Caco-2 (cell line): ENCODE data around the gene BRIP1. TPM values are rescaled to one million over a fixed set of nuclear protein-coding genes. Genes with fewer than 3 reads are reported as not detected.

Source experiments
- BruUV-seq: library from RNA; stranded (reverse); fragments of 400-500 nt; replicated peaks from 2 replicates; lab custom pipeline; 2021; lab: Mats Ljungman, UMichigan
- CTCF ChIA-PET: fragments of 300-600 bp; sonication (Branson Sonifier 250); formaldehyde crosslinking; loops from one replicate; lab custom pipeline; 2022; ENCODE audit warnings: antibody characterized with exemption; lab: Charles Lee
- POLR2A ChIA-PET: fragments of 300-600 bp; sonication (Branson Sonifier 250); formaldehyde crosslinking; loops from one replicate; lab custom pipeline; 2022; ENCODE audit warnings: antibody characterized with exemption; lab: Charles Lee
- DNase-seq, 2 experiments: peaks; one replicate each; pipeline versions ENCODE4 v3.0.0 to v3.0.0-alpha.2; 2020 to 2022
- H3K27me3 ChIP-seq: replicated peaks from 2 replicates; pipeline ENCODE4 v1.6.0; 2011; ENCODE audit warnings: low read length; ENCODE audit not compliant: control insufficient read depth, insufficient read depth
- H3K36me3 ChIP-seq: 2 replicates; pipeline ENCODE4 v1.5.1; 2011; ENCODE audit warnings: low read length; ENCODE audit not compliant: control insufficient read depth, insufficient read depth
- H3K4me1 ChIP-seq: fragments of 250-450 bp; sonication (Bioruptor Pico); 2 replicates; pipeline ENCODE4 v1.5.1; 2020; ENCODE audit warnings: mild to moderate bottlenecking
- H3K4me3 ChIP-seq: 2 replicates; pipeline ENCODE4 v1.5.1; 2011; ENCODE audit warnings: low read depth, mild to moderate bottlenecking, control low read depth, low read length
- H3K9me3 ChIP-seq: fragments of 250-450 bp; sonication (Bioruptor Pico); 2 replicates; pipeline ENCODE4 v1.5.1; 2020; ENCODE audit warnings: mild to moderate bottlenecking, moderate library complexity
- H3K27ac Mint-ChIP-seq: one replicate; pipeline ENCODE4 v1.8.0; 2022; ENCODE audit warnings: mixed read lengths; ENCODE audit not compliant: unreplicated experiment
- H3K27me3 Mint-ChIP-seq: one replicate; pipeline ENCODE4 v1.8.0; 2022; ENCODE audit warnings: mixed read lengths; ENCODE audit not compliant: insufficient read depth, unreplicated experiment
- H3K36me3 Mint-ChIP-seq: one replicate; pipeline ENCODE4 v1.8.0; 2022; ENCODE audit warnings: mild to moderate bottlenecking, mixed read lengths; ENCODE audit not compliant: insufficient read depth, unreplicated experiment
- H3K4me1 Mint-ChIP-seq: one replicate; pipeline ENCODE4 v1.8.0; 2022; ENCODE audit warnings: low read depth, mixed read lengths; ENCODE audit not compliant: unreplicated experiment
- H3K4me3 Mint-ChIP-seq: one replicate; pipeline ENCODE4 v1.8.0; 2022; ENCODE audit warnings: mild to moderate bottlenecking, moderate library complexity, mixed read lengths; ENCODE audit not compliant: unreplicated experiment
- H3K9me3 Mint-ChIP-seq: one replicate; pipeline ENCODE4 v1.8.0; 2022; ENCODE audit warnings: mixed read lengths; ENCODE audit not compliant: unreplicated experiment
- CTCF ChIP-seq, 2 experiments: fragments of 200-600 bp in 1 of 2; IDR thresholded peaks; 1 replicate in 1 of 2; 2 replicates in 1 of 2; pipeline versions ENCODE4 v1.5.1 to v1.8.0; 2011 to 2022; ENCODE audit warnings: antibody characterized with exemption in 1 of 2, control low read depth in 1 of 2, inconsistent platforms in 1 of 2, low read depth in 1 of 2, low read length in 1 of 2, mild to moderate bottlenecking in 1 of 2, moderate library complexity in 1 of 2; ENCODE audit not compliant: insufficient read depth in 1 of 2, severe bottlenecking in 1 of 2, unreplicated experiment in 1 of 2
- intact Hi-C: fragments of 100-400 bp; cut with micrococcal nuclease; formaldehyde crosslinking; loops from one replicate; pipeline ENCODE4 v1.10.0; 2022; ENCODE audit not compliant: unreplicated experiment
- total RNA-seq: library from RNA; stranded (reverse); gene quantifications from 2 replicates; pipeline ENCODE4 v1.2.3, GENCODE V29; 2022

Gene BRIP1
- total RNA-seq, 1 experiment from 2014 or later: 18.3 TPM

GRCh38 chr17:61684818-61685217 is 178.5 kb downstream of the BRIP1 start:
- no peaks in the 10 kb centered on the region for H3K9me3 ChIP-seq
- no peaks in the 10 kb centered on the region for H3K27me3 ChIP-seq
- Mint-ChIP-seq H3K36me3 (peaks cover 21% of the 10 kb centered on the region), H3K9me3 (no peaks in the 10 kb centered on the region), H3K27me3 (no peaks in the 10 kb centered on the region), H3K4me3 (no peak overlapping the region), H3K4me1 (no peaks in the 10 kb centered on the region), H3K27ac (no peak overlapping the region)
- no peak for TF ChIP-seq CTCF (IDR thresholded peaks at IDR 0.05; ENCODE audit: insufficient read depth in 1 of 2, low read depth in 1 of 2, low read length in 1 of 2, severe bottlenecking in 1 of 2, unreplicated experiment in 1 of 2)
- no peak for DNase-seq
- no TSS peak for BruUV-seq
- no peaks in the 10 kb centered on the region for H3K4me1 ChIP-seq
- intact Hi-C loops: no loop called here
- CTCF ChIA-PET: no interaction called here
- H3K4me3 ChIP-seq: no peak overlapping the region
- POLR2A ChIA-PET: no interaction called here
- no peaks in the 10 kb centered on the region for H3K36me3 ChIP-seq

- Mint-ChIP-seq H3K27me3 (no peaks in the 10 kb centered on the region), H3K36me3 (peaks cover 18% of the 10 kb centered on the region), H3K27ac (no peak overlapping the region), H3K4me1 (no peaks in the 10 kb centered on the region), H3K9me3 (no peaks in the 10 kb centered on the region), H3K4me3 (no peak overlapping the region)
- DNase-seq: no peak
- Histone ChIP-seq H3K4me1 (no peaks in the 10 kb centered on the region), H3K9me3 (no peaks in the 10 kb centered on the region), H3K27me3 (no peaks in the 10 kb centered on the region), H3K36me3 (no peaks in the 10 kb centered on the region), H3K4me3 (no peak overlapping the region)
- intact Hi-C loops: no loop called here
- ChIA-PET POLR2A (no interaction called here), CTCF (no interaction called here)
- no peak for TF ChIP-seq CTCF (IDR thresholded peaks at IDR 0.05; ENCODE audit: insufficient read depth in 1 of 2, low read depth in 1 of 2, low read length in 1 of 2, severe bottlenecking in 1 of 2, unreplicated experiment in 1 of 2)
- no TSS peak for BruUV-seq
Observed at GRCh38 chr17:61684172-61684571, 179.2 kb downstream of the BRIP1 start.

GRCh38 chr17:61683466-61683865 is 179.9 kb downstream of the BRIP1 start:
- POLR2A ChIA-PET: no interaction called here
- no TSS peak for BruUV-seq
- H3K4me3 Mint-ChIP-seq: no peak overlapping the region
- TF ChIP-seq CTCF (IDR thresholded peaks at IDR 0.05; ENCODE audit: insufficient read depth in 1 of 2, low read depth in 1 of 2, low read length in 1 of 2, severe bottlenecking in 1 of 2, unreplicated experiment in 1 of 2): no peak
- no peaks in the 10 kb centered on the region for H3K27me3 Mint-ChIP-seq
- no peaks in the 10 kb centered on the region for H3K36me3 ChIP-seq
- no peaks in the 10 kb centered on the region for H3K27me3 ChIP-seq
- no peaks in the 10 kb centered on the region for H3K9me3 Mint-ChIP-seq
- no peak overlapping the region for H3K4me3 ChIP-seq
- CTCF ChIA-PET: no interaction called here
- H3K4me1 ChIP-seq: no peaks in the 10 kb centered on the region
- H3K36me3 Mint-ChIP-seq: peaks cover 11% of the 10 kb centered on the region
- no peaks in the 10 kb centered on the region for H3K4me1 Mint-ChIP-seq
- H3K27ac Mint-ChIP-seq: no peak overlapping the region
- H3K9me3 ChIP-seq: no peaks in the 10 kb centered on the region
- no peak for DNase-seq
- intact Hi-C loops: no loop called here
